ENCODE results near the gene TSPAN7. TPM values are rescaled to one million over a fixed set of nuclear protein-coding genes. Genes with fewer than 3 reads are reported as not detected.

Gene TSPAN7
- total and polyA plus RNA-seq, 2 of the 4 experiments (the other 2 are of a cell fraction): not detected

- no peak overlapping the region for H3K9ac ChIP-seq (ENCODE audit: low read depth, low read length)
- H2BK15ac ChIP-seq (ENCODE audit: low read depth, low read length): no peak overlapping the region
- H3K4me3 ChIP-seq (ENCODE audit: insufficient read depth, low read depth, low read length): no peak overlapping the region
- H3K4me2 ChIP-seq (ENCODE audit: low read depth, low read length): no peak overlapping the region
- ChIA-PET POLR2A (ENCODE audit: unreplicated experiment) (no interaction called here), CTCF (no interaction called here)
- no peak overlapping the region for H3K23ac ChIP-seq (ENCODE audit: low read depth, low read length)
- no peak overlapping the region for H2AK9ac ChIP-seq (replicated peaks; ENCODE audit: low read depth, low read length, poor library complexity)
- DNase-seq (no peak), ATAC-seq (ENCODE audit: low read depth) (no peak)
- no CpG with 5 or more reads among the region's 2 CpGs for WGBS, 2 experiments (ENCODE audit: extremely low coverage in 2 of 2, insufficient read length in 1 of 2)
- H2BK5ac ChIP-seq (ENCODE audit: low read depth, low read length, poor library complexity, severe bottlenecking): no peak overlapping the region
- H4K91ac ChIP-seq (ENCODE audit: insufficient read depth, low read depth, low read length): no peak overlapping the region
- no peak overlapping the region for H3K18ac ChIP-seq (ENCODE audit: low read depth, low read length)
- no peaks in the 10 kb centered on the region for H3K79me1 ChIP-seq (ENCODE audit: low read depth in 1 of 2, low read length in 2 of 2)
- dilution Hi-C loops (cut with HindIII; ENCODE audit: low sequenced_read_pairs, unreplicated experiment) (no loop called here), intact Hi-C loops (cut with micrococcal nuclease) (no loop called here), in situ Hi-C loops (cut with MboI; ENCODE audit: low sequenced_read_pairs) (no loop called here)
- no TSS peak for BruUV-seq (replicated peaks)
- H3K9me1 ChIP-seq (ENCODE audit: insufficient read depth, low read length): no peaks in the 10 kb centered on the region
- H4K20me1 ChIP-seq (ENCODE audit: insufficient read depth, low read length): no peaks in the 10 kb centered on the region
- H2AK5ac ChIP-seq (ENCODE audit: low read depth, low read length): no peak overlapping the region
- no peaks in the 10 kb centered on the region for H3K4me1 ChIP-seq (ENCODE audit: control insufficient read depth, insufficient read depth, low read length)
- H2AFZ ChIP-seq (replicated peaks; ENCODE audit: low read length, poor library complexity): no peak overlapping the region
- no peak overlapping the region for H4K5ac ChIP-seq (ENCODE audit: low read depth, low read length)
- H3K56ac ChIP-seq (ENCODE audit: extremely low read depth, insufficient read depth, low read length): no peak overlapping the region
- H3K27ac ChIP-seq (ENCODE audit: insufficient read depth, low read length): no peak overlapping the region
- no peak overlapping the region for H2BK120ac ChIP-seq (ENCODE audit: low read depth, low read length)
- H3K14ac ChIP-seq (replicated peaks; ENCODE audit: low read depth, low read length): no peak overlapping the region
- no peaks in the 10 kb centered on the region for H3K9me3 ChIP-seq (ENCODE audit: control insufficient read depth, insufficient read depth, low read length)
- H3K27me3 ChIP-seq (ENCODE audit: control insufficient read depth, insufficient read depth, low read length): 0 out of 2 replicates have a peak, but pooled peaks cover 2% of the 10 kb centered on the region
- TF ChIP-seq NFE2L2 (IDR thresholded peaks at IDR 0.05; ENCODE audit: low read depth, low read length): no peak
- no peak for TF ChIP-seq FOS (IDR thresholded peaks at IDR 0.05; ENCODE audit: low read depth, low read length)
- no peak for TF ChIP-seq RFX5 (IDR thresholded peaks at IDR 0.05; ENCODE audit: low read depth, low read length)
- no peak for TF ChIP-seq MXI1 (IDR thresholded peaks at IDR 0.05; ENCODE audit: borderline replicate concordance, low read depth, low read length)
- no peak for TF ChIP-seq RAD21 (IDR thresholded peaks at IDR 0.05; ENCODE audit: low read length)
- TF ChIP-seq MAFK (IDR thresholded peaks at IDR 0.05; ENCODE audit: low read depth, low read length): no peak
- no peak for TF ChIP-seq RCOR1 (IDR thresholded peaks at IDR 0.05; ENCODE audit: insufficient replicate concordance, low read length)
- TF ChIP-seq USF2 (IDR thresholded peaks at IDR 0.05; ENCODE audit: low read depth, low read length): no peak
- TF ChIP-seq, protein P1, sequence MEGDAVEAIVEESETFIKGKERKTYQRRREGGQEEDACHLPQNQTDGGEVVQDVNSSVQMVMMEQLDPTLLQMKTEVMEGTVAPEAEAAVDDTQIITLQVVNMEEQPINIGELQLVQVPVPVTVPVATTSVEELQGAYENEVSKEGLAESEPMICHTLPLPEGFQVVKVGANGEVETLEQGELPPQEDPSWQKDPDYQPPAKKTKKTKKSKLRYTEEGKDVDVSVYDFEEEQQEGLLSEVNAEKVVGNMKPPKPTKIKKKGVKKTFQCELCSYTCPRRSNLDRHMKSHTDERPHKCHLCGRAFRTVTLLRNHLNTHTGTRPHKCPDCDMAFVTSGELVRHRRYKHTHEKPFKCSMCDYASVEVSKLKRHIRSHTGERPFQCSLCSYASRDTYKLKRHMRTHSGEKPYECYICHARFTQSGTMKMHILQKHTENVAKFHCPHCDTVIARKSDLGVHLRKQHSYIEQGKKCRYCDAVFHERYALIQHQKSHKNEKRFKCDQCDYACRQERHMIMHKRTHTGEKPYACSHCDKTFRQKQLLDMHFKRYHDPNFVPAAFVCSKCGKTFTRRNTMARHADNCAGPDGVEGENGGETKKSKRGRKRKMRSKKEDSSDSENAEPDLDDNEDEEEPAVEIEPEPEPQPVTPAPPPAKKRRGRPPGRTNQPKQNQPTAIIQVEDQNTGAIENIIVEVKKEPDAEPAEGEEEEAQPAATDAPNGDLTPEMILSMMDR (conservative IDR thresholded peaks at IDR 0.05; ENCODE audit: low read depth, low read length): no peak
- no peak for TF ChIP-seq CEBPB (IDR thresholded peaks at IDR 0.05; ENCODE audit: low read depth, low read length)
- TF ChIP-seq CHD1 (IDR thresholded peaks at IDR 0.05; ENCODE audit: low read depth, low read length): no peak
- TF ChIP-seq BHLHE40 (IDR thresholded peaks at IDR 0.05; ENCODE audit: low read depth, low read length): no peak
- TF ChIP-seq SMC3 (IDR thresholded peaks at IDR 0.05; ENCODE audit: low read depth, low read length): no peak
- H2BK20ac ChIP-seq (ENCODE audit: low read depth, low read length): no peak overlapping the region
- no peak overlapping the region for H4K8ac ChIP-seq (ENCODE audit: low read depth in 2 of 2, low read length in 2 of 2)
- no peaks in the 10 kb centered on the region for H3K36me3 ChIP-seq (ENCODE audit: control insufficient read depth, insufficient read depth, low read length)
- H3K4ac ChIP-seq (ENCODE audit: low read depth, low read length): no peak overlapping the region
Observed at GRCh38 chrX:38516196-38516774, 45.1 kb upstream of the TSPAN7 start.

All from IMR-90 (cell line).